LNCaP clone FGC (cell line): ENCODE results near the gene FRAS1.
"Not testable (repeated sequence)": the region's sequence is repeated elsewhere in the genome, so short reads cannot be mapped to it uniquely, and the experiment has no call there.

Experiments
- DNase-seq: peaks from one replicate; pipeline ENCODE4 v3.0.0-alpha.2; 2011; ENCODE audit warnings: low read depth
- H3K4me3 ChIP-seq: 2 replicates; pipeline ENCODE4 v1.5.1; 2011; ENCODE audit warnings: mild to moderate bottlenecking, low read depth, low read length, control low read depth
- CTCF ChIP-seq: IDR thresholded peaks from 2 replicates; pipeline ENCODE4 v1.5.1; 2012; ENCODE audit warnings: mild to moderate bottlenecking; ENCODE audit not compliant: control insufficient read depth, insufficient read depth; ENCODE audit errors: extremely low read depth

The FRAS1 gene

DNA sequence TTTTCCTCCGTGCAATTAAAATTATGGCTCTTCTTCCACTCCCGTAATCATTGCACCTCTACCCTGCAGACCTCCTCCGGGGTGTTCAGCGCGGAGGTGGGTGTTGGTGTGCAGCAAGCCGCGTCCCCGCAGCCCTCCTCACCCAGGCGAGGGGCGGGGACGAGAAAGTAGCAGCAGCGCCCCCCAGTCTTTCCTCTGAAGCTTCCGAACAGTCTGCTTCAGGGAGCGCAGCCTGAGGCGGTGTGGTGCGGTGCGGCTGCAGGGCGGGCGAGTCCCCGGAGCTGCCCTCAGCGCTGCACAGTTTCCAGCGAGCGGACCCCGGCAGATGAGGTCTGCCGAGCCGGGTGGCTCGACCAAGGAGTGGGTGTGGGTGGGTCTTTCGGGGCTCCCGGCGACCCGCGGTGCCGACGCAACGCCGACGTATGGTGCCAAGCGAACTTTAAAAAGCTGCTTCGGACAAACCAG lies at the start of gene FRAS1:
FRAS1 (plus strand) TSS at position 189 of the 465 bp plus-strand sequence. CDS start 687 bp downstream, outside the sequence.
- peak within 1 kb of the TSS; percentile 59 for H3K4me3 ChIP-seq
- TF ChIP-seq CTCF = 0 out of 2 replicates have a peak, but pooled peaks have one; percentile 15
- DNase-seq = no peak

DNA sequence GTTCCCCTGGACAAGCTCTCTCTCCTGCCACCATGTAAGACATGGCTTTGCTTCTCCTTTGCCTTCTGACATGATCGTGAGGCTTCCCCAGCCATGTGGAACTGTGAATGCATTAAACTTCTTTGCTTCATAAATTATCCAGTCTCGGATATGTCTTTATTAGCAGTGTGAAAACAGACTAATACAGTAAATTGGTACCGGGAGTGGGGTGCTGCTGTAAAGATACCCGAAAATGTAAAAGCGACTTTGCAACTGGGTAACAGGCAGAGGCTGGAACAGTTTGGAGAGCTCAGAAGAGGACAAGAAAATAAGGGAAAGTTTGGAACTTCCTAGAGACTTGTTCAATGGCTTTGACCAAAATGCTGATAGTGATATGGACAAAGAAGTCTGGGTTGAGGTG lies 46.1 kb upstream of the FRAS1 start:
- not testable (repeated sequence) for DNase-seq, H3K4me3 ChIP-seq

DNA sequence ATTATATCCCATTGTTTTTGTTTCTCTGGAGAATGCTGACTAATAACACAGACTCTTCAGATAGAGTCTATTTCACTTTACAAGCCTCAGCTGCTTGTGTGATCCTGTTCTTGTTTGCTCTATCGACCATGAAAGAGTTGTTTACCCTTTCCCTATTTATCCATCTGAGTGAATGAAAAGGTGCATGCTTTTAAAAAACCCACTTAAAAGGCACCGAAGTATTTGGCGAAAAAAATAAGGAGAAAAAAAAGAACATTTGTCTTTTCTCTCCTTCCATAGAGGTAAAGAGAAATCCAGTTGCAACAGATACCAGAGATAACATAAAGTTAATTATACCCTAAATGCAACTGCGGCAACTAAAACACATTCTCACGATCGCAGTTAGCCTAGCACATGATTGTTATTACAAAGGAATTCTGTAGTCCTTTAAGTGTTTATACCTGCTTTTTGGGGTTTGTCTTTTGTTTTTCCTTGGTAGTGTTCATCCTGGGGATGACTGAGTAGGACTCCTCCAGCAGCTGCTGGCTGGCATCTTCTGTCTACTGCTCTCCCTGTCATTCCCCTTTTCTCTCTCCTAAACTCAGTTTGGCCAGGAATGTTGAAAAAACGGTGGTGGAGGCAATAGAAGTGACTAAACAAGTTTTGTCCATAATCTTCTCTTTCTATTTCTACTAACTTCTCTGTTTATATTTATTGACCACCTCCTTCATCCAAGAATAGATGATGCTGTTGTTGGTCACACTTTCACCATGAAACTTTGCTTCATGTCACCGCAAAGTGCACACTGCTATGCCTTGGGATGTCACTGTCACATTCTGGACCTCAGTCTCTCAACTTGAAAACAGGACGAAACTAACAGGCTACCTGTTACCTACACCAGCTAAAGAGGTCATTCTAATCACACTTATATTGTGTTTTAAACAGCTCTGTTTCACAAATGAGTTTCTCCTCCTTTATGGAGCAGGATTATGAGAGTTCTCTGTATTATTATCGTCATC lies 41.9 kb upstream of the FRAS1 start:
- no peak overlapping the region for H3K4me3 ChIP-seq
- TF ChIP-seq CTCF = no peak
- no peak for DNase-seq

GRCh38 chr4:78018271-78019049 lies 38.7 kb upstream of the FRAS1 start:
- no peak for TF ChIP-seq CTCF
- DNase-seq = peak; percentile 76
- H3K4me3 ChIP-seq = no peak overlapping the region

- TF ChIP-seq CTCF = no peak
- H3K4me3 ChIP-seq = no peak overlapping the region
- DNase-seq = no peak
These were observed 37.7 kb upstream of the FRAS1 start for GRCh38 chr4:78019414-78019813.

GRCh38 chr4:78020677-78021076 lies 36.4 kb upstream of the FRAS1 start:
- H3K4me3 ChIP-seq = no peak overlapping the region
- TF ChIP-seq CTCF = no peak
- no peak for DNase-seq

DNA sequence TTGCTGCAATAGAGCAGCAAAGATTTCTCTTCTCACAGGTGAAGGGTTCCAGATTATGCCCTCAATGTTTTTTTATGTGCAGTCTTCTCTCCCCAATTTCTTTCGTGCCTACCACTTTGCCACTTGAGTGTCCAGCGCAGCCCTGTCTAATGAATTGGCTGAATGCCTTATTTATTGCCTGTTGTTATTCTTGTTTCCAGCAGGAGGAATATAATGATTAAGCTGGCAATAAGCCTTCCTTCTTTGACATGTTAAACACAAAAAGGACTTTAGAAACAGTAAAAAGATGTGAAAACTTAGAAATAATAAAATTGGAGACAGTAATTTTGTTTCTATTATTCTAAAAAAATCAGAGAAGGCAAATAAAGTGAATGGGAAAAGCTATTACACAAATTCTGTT lies 34.6 kb upstream of the FRAS1 start:
- 0 out of 2 replicates have a peak, but pooled peaks have one; percentile 3 for TF ChIP-seq CTCF
- no peak overlapping the region for H3K4me3 ChIP-seq
- no peak for DNase-seq
